Measurements from ENCODE around the gene ST3GAL2.

DNA sequence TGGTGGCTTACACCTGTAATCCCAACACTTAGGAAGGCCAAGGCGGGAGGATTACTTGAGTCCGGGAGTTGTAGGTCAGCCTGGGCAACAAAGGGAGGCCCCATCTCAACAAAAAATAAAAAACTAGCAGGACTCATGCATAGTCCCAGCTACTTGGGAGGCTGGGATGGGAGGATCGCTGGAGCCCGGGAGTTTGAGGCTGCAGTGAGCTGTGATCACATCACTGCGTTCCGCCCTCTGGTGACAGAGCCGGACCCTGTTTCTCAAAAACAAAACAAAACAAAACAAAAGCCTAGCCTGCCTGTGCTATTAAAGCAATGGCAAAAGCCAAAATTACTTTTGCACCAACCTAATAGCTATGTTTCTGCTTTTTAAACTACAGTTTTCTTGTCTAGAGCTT is 17.0 kb upstream of the ST3GAL2 start:
- TF ChIP-seq, protein P1, sequence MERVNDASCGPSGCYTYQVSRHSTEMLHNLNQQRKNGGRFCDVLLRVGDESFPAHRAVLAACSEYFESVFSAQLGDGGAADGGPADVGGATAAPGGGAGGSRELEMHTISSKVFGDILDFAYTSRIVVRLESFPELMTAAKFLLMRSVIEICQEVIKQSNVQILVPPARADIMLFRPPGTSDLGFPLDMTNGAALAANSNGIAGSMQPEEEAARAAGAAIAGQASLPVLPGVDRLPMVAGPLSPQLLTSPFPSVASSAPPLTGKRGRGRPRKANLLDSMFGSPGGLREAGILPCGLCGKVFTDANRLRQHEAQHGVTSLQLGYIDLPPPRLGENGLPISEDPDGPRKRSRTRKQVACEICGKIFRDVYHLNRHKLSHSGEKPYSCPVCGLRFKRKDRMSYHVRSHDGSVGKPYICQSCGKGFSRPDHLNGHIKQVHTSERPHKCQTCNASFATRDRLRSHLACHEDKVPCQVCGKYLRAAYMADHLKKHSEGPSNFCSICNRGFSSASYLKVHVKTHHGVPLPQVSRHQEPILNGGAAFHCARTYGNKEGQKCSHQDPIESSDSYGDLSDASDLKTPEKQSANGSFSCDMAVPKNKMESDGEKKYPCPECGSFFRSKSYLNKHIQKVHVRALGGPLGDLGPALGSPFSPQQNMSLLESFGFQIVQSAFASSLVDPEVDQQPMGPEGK (CRISPR knock-in tag; IDR thresholded peaks at IDR 0.05; ENCODE audit: borderline replicate concordance) = no peak
- TF ChIP-seq RARB (CRISPR knock-in tag; IDR thresholded peaks at IDR 0.05) (no peak), CSDC2 (CRISPR knock-in tag; IDR thresholded peaks at IDR 0.05) (no peak), SNAI2 (CRISPR knock-in tag; IDR thresholded peaks at IDR 0.05) (no peak), ZC3H10 (CRISPR knock-in tag; IDR thresholded peaks at IDR 0.05) (no peak), TOX (CRISPR knock-in tag; IDR thresholded peaks at IDR 0.05; ENCODE audit: borderline replicate concordance) (no peak), ZFP30 (CRISPR knock-in tag; IDR thresholded peaks at IDR 0.05) (no peak), OSR1 (CRISPR knock-in tag; IDR thresholded peaks at IDR 0.05) (no peak), BACH2 (CRISPR knock-in tag; IDR thresholded peaks at IDR 0.05; ENCODE audit: borderline replicate concordance) (no peak), TCF4 (CRISPR knock-in tag; IDR thresholded peaks at IDR 0.05; ENCODE audit: borderline replicate concordance) (no peak)
- TF ChIP-seq, protein P2, sequence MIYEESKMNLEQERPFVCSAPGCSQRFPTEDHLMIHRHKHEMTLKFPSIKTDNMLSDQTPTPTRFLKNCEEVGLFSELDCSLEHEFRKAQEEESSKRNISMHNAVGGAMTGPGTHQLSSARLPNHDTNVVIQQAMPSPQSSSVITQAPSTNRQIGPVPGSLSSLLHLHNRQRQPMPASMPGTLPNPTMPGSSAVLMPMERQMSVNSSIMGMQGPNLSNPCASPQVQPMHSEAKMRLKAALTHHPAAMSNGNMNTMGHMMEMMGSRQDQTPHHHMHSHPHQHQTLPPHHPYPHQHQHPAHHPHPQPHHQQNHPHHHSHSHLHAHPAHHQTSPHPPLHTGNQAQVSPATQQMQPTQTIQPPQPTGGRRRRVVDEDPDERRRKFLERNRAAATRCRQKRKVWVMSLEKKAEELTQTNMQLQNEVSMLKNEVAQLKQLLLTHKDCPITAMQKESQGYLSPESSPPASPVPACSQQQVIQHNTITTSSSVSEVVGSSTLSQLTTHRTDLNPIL (CRISPR knock-in tag; IDR thresholded peaks at IDR 0.05; ENCODE audit: low read depth) = no peak
- TF ChIP-seq, protein P3, sequence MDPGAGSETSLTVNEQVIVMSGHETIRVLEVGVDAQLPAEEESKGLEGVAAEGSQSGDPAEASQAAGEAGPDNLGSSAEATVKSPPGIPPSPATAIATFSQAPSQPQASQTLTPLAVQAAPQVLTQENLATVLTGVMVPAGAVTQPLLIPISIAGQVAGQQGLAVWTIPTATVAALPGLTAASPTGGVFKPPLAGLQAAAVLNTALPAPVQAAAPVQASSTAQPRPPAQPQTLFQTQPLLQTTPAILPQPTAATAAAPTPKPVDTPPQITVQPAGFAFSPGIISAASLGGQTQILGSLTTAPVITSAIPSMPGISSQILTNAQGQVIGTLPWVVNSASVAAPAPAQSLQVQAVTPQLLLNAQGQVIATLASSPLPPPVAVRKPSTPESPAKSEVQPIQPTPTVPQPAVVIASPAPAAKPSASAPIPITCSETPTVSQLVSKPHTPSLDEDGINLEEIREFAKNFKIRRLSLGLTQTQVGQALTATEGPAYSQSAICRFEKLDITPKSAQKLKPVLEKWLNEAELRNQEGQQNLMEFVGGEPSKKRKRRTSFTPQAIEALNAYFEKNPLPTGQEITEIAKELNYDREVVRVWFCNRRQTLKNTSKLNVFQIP (CRISPR knock-in tag; IDR thresholded peaks at IDR 0.05; ENCODE audit: borderline replicate concordance, low read depth) = no peak
- TF ChIP-seq, protein P4, sequence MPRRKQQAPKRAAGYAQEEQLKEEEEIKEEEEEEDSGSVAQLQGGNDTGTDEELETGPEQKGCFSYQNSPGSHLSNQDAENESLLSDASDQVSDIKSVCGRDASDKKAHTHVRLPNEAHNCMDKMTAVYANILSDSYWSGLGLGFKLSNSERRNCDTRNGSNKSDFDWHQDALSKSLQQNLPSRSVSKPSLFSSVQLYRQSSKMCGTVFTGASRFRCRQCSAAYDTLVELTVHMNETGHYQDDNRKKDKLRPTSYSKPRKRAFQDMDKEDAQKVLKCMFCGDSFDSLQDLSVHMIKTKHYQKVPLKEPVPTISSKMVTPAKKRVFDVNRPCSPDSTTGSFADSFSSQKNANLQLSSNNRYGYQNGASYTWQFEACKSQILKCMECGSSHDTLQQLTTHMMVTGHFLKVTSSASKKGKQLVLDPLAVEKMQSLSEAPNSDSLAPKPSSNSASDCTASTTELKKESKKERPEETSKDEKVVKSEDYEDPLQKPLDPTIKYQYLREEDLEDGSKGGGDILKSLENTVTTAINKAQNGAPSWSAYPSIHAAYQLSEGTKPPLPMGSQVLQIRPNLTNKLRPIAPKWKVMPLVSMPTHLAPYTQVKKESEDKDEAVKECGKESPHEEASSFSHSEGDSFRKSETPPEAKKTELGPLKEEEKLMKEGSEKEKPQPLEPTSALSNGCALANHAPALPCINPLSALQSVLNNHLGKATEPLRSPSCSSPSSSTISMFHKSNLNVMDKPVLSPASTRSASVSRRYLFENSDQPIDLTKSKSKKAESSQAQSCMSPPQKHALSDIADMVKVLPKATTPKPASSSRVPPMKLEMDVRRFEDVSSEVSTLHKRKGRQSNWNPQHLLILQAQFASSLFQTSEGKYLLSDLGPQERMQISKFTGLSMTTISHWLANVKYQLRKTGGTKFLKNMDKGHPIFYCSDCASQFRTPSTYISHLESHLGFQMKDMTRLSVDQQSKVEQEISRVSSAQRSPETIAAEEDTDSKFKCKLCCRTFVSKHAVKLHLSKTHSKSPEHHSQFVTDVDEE (CRISPR knock-in tag; IDR thresholded peaks at IDR 0.05) = no peak

All from SK-N-SH treated with all-trans-retinoic acid at 6 μM for 48 hours (cell line).